Measurements from ENCODE around the gene OTOP1.
"Not testable (repeated sequence)": the region's sequence is repeated elsewhere in the genome, so short reads cannot be mapped to it uniquely, and the experiment has no call there.

OTOP1 gene

DNA sequence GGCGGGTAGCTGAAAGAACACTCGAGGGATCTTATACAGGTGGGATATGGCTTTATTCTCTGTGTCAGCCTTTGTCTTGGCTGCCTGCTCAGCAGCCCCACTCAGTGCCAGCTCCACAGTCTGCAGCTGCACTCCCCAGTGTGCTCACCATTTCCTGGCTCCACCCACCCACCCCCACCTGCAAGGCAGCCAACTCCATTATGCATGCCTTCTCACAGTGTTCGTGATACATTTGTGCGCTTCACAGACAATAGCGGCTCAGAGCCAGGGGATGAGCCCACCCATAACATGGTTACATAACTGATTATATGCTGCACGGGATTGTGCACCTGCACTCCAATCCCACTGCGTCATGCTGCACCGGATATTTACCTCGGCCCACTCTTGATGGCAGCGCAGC is 30.1 kb upstream of the OTOP1 start:
- DNase-seq (ENCODE audit: low spot score) (no peak), ATAC-seq (ENCODE audit: low read depth) (no peak)
- Histone ChIP-seq H3K4me1 (ENCODE audit: insufficient read depth, poor library complexity, severe bottlenecking) (no peaks in the 10 kb centered on the region), H3K36me3 (ENCODE audit: low read depth) (no peaks in the 10 kb centered on the region), H3K27me3 (ENCODE audit: insufficient read depth, poor library complexity, severe bottlenecking) (peaks cover 26% of the 10 kb centered on the region), H3K4me3 (ENCODE audit: severe bottlenecking) (no peak overlapping the region), H3K27ac (ENCODE audit: poor library complexity, severe bottlenecking) (no peak overlapping the region), H3K9me3 (ENCODE audit: severe bottlenecking) (no peaks in the 10 kb centered on the region)
- TF ChIP-seq, protein P1, sequence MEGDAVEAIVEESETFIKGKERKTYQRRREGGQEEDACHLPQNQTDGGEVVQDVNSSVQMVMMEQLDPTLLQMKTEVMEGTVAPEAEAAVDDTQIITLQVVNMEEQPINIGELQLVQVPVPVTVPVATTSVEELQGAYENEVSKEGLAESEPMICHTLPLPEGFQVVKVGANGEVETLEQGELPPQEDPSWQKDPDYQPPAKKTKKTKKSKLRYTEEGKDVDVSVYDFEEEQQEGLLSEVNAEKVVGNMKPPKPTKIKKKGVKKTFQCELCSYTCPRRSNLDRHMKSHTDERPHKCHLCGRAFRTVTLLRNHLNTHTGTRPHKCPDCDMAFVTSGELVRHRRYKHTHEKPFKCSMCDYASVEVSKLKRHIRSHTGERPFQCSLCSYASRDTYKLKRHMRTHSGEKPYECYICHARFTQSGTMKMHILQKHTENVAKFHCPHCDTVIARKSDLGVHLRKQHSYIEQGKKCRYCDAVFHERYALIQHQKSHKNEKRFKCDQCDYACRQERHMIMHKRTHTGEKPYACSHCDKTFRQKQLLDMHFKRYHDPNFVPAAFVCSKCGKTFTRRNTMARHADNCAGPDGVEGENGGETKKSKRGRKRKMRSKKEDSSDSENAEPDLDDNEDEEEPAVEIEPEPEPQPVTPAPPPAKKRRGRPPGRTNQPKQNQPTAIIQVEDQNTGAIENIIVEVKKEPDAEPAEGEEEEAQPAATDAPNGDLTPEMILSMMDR (IDR thresholded peaks at IDR 0.05; ENCODE audit: poor library complexity, severe bottlenecking) = no peak

DNA sequence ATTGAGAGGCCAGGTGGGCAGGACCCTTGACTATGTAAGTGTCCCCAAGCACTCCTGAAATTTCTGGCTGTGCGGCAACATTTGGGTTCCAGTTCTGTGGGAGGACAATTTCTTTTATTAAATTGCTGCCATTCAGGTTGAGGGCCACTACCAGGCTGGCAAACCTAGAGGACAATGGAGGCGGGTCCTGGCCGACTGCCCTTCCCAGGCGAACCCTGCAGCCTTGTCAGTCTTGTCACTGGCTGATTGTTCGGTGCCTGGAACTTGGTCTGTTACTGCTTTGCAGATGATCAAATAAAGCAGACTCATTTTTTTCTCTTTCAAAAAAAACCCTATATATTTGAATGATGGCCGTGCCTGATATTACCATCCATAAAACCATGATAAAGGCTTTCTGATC is 27.9 kb upstream of the OTOP1 start:
- Histone ChIP-seq H3K27ac (ENCODE audit: poor library complexity, severe bottlenecking) (no peak overlapping the region), H3K9me3 (ENCODE audit: severe bottlenecking) (no peaks in the 10 kb centered on the region), H3K4me1 (ENCODE audit: insufficient read depth, poor library complexity, severe bottlenecking) (no peaks in the 10 kb centered on the region), H3K36me3 (ENCODE audit: low read depth) (no peaks in the 10 kb centered on the region), H3K27me3 (ENCODE audit: insufficient read depth, poor library complexity, severe bottlenecking) (peaks cover 26% of the 10 kb centered on the region), H3K4me3 (ENCODE audit: severe bottlenecking) (no peak overlapping the region)
- TF ChIP-seq, protein P1 (IDR thresholded peaks at IDR 0.05; ENCODE audit: poor library complexity, severe bottlenecking) = no peak
- DNase-seq (ENCODE audit: low spot score) (no peak), ATAC-seq (ENCODE audit: low read depth) (no peak)

DNA sequence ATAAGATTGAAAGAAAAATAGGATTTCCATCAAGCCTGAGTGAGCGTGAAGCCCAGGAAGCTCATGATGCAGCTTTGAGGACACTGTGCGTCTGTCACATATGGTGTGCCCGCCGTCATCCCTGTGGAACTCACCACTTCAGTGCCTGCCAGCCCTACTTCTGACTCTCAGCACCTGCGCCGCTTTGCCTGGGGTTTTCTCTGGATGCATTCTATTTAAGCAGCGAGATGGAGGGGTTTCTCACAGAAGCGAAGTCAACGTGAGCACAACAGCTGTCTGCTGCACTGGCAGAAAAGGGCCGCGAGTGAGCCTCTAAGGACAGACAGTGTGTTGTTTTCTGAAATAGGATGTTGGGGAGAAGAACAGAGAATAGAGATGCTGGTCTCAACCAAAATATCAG is 27.5 kb upstream of the OTOP1 start:
- H3K27ac ChIP-seq (ENCODE audit: poor library complexity, severe bottlenecking) = no peak overlapping the region
- no peak for ATAC-seq (ENCODE audit: low read depth)
- H3K27me3 ChIP-seq (ENCODE audit: insufficient read depth, poor library complexity, severe bottlenecking) = peaks cover 26% of the 10 kb centered on the region
- no peaks in the 10 kb centered on the region for H3K9me3 ChIP-seq (ENCODE audit: severe bottlenecking)
- TF ChIP-seq, protein P1 (IDR thresholded peaks at IDR 0.05; ENCODE audit: poor library complexity, severe bottlenecking) = no peak
- H3K4me3 ChIP-seq (ENCODE audit: severe bottlenecking) = no peak overlapping the region
- no peaks in the 10 kb centered on the region for H3K4me1 ChIP-seq (ENCODE audit: insufficient read depth, poor library complexity, severe bottlenecking)
- no peaks in the 10 kb centered on the region for H3K36me3 ChIP-seq (ENCODE audit: low read depth)
- no peak for DNase-seq (ENCODE audit: low spot score)

DNA sequence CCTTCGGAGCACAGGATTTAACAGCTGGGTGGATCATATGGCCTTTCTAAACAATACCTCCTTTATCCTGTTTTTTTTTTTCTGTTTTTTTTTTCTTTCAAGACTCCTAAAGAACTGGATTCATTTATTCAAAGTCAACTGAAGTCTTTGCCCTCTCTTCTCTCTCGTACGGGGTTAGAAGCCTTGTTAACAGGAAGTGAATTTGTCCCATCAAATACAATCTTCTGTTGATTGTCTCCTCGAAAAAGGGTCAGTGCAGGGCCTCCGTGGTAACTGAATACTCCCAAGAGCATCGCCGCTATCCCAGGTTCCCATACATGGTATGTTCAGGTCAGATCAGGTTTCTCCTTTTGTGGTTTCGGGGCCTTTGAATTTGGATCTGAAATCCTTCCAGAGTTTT is 23.1 kb upstream of the OTOP1 start:
- ATAC-seq (ENCODE audit: low read depth) = no peak
- H3K27me3 ChIP-seq (ENCODE audit: insufficient read depth, poor library complexity, severe bottlenecking) = peaks cover 14% of the 10 kb centered on the region
- peaks cover 17% of the 10 kb centered on the region for H3K36me3 ChIP-seq (ENCODE audit: low read depth)
- DNase-seq (ENCODE audit: low spot score) = no peak
- H3K9me3 ChIP-seq (ENCODE audit: severe bottlenecking) = no peaks in the 10 kb centered on the region
- H3K4me3 ChIP-seq (ENCODE audit: severe bottlenecking) = no peak overlapping the region
- no peak overlapping the region for H3K27ac ChIP-seq (ENCODE audit: poor library complexity, severe bottlenecking)
- TF ChIP-seq, protein P1 (IDR thresholded peaks at IDR 0.05; ENCODE audit: poor library complexity, severe bottlenecking) = no peak
- peaks cover 5% of the 10 kb centered on the region for H3K4me1 ChIP-seq (ENCODE audit: insufficient read depth, poor library complexity, severe bottlenecking)

DNA sequence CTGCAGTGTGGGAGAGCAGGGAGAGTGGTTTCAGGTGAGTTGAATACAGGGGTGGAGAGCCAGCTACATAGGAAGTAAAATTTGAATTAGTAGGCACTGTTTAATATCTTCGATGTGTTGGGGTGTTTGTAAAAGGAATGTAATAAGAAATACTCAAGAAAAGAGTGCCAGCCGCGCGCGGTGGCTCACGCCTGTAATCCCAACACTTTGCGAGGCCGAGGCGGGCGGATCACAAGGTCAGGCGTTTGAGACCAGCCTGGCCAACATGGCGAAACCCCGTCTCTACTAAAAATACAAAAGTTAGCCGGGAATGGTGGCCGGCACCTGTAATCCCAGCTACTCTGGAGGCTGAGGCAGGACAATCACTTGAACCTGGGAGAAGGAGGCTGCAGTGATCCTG is 22.6 kb upstream of the OTOP1 start:
- not testable (repeated sequence) for H3K4me3 ChIP-seq (ENCODE audit: severe bottlenecking); H3K27ac ChIP-seq (ENCODE audit: poor library complexity, severe bottlenecking); ATAC-seq (ENCODE audit: low read depth)

More for the DNA sequence above, 22.6 kb upstream of the OTOP1 start:
- H3K36me3 ChIP-seq (ENCODE audit: low read depth) = peaks cover 22% of the 10 kb centered on the region
- not testable (repeated sequence) for H3K9me3 ChIP-seq (ENCODE audit: severe bottlenecking); DNase-seq (ENCODE audit: low spot score); H3K27me3 ChIP-seq (ENCODE audit: insufficient read depth, poor library complexity, severe bottlenecking); H3K4me1 ChIP-seq (ENCODE audit: insufficient read depth, poor library complexity, severe bottlenecking)
